Measurements from ENCODE around the gene COL28A1. TPM values are rescaled to one million over a fixed set of nuclear protein-coding genes. Genes with fewer than 3 reads are reported as not detected.
A peak's percentile ranks its signal among the peaks of the same experiment; 100 is the strongest.

COL28A1 gene
- polyA plus RNA-seq (2013, experiment 1 of 2): 0.40 TPM
- 0.25 TPM for polyA plus RNA-seq (2013, experiment 2 of 2)

- Histone ChIP-seq H3K27ac (ENCODE audit: low read depth, low read length) (no peak within 1 kb of the TSS), H3K27me3 (ENCODE audit: insufficient read depth, low read length) (no peaks in the 10 kb centered on the region), H3K9me3 (ENCODE audit: insufficient read depth, low read depth, low read length) (no peaks in the 10 kb centered on the region), H3K36me3 (ENCODE audit: insufficient read depth, low read length) (no peaks in the 10 kb centered on the region), H3K9ac (ENCODE audit: low read depth, low read length) (no peak within 1 kb of the TSS), H3K4me1 (ENCODE audit: insufficient read depth, low read length) (0 out of 2 replicates have a peak, but pooled peaks cover 3% of the 10 kb centered on the region), H3K4me3 (ENCODE audit: low read length) (no peak within 1 kb of the TSS)
- 71% methylated on average over 1 of the region's 1 CpG for WGBS
Observed at GRCh38 chr7:7535691-7536090, at the start of gene COL28A1. TSS of gene COL28A1 (minus strand) at chr7:7535873. CDS start at chr7:7532875, 2,998 bp downstream.

GRCh38 chr7:7584653-7585052 lies 49.0 kb upstream of the COL28A1 start:
- H3K27ac ChIP-seq (ENCODE audit: low read depth, low read length): no peak overlapping the region
- H3K9me3 ChIP-seq (ENCODE audit: insufficient read depth, low read depth, low read length): no peaks in the 10 kb centered on the region
- H3K4me1 ChIP-seq (ENCODE audit: insufficient read depth, low read length): peaks cover 11% of the 10 kb centered on the region; the same call in 1 of the 2 replicates
- H3K36me3 ChIP-seq (ENCODE audit: insufficient read depth, low read length): peaks cover 65% of the 10 kb centered on the region
- 100% methylated on average over 1 of the region's 1 CpG for WGBS
- H3K4me3 ChIP-seq (ENCODE audit: low read length): no peak overlapping the region
- H3K27me3 ChIP-seq (ENCODE audit: insufficient read depth, low read length): no peaks in the 10 kb centered on the region
- H3K9ac ChIP-seq (ENCODE audit: low read depth, low read length): no peak overlapping the region

- no CpG with 5 or more reads among the region's 2 CpGs for WGBS
- H3K9ac ChIP-seq (ENCODE audit: low read depth, low read length): no peak overlapping the region
- H3K9me3 ChIP-seq (ENCODE audit: insufficient read depth, low read depth, low read length): no peaks in the 10 kb centered on the region
- H3K27me3 ChIP-seq (ENCODE audit: insufficient read depth, low read length): no peaks in the 10 kb centered on the region
- peaks cover 63% of the 10 kb centered on the region for H3K36me3 ChIP-seq (ENCODE audit: insufficient read depth, low read length)
- H3K4me1 ChIP-seq (ENCODE audit: insufficient read depth, low read length): peaks cover 11% of the 10 kb centered on the region; the same call in 1 of the 2 replicates
- H3K27ac ChIP-seq (ENCODE audit: low read depth, low read length): no peak overlapping the region
- no peak overlapping the region for H3K4me3 ChIP-seq (ENCODE audit: low read length)
Observed at GRCh38 chr7:7583731-7584130, 48.1 kb upstream of the COL28A1 start.

- Histone ChIP-seq H3K4me3 (ENCODE audit: low read length) (no peak overlapping the region), H3K36me3 (ENCODE audit: insufficient read depth, low read length) (peaks cover 56% of the 10 kb centered on the region), H3K9me3 (ENCODE audit: insufficient read depth, low read depth, low read length) (no peaks in the 10 kb centered on the region), H3K27me3 (ENCODE audit: insufficient read depth, low read length) (no peaks in the 10 kb centered on the region), H3K9ac (ENCODE audit: low read depth, low read length) (no peak overlapping the region), H3K27ac (ENCODE audit: low read depth, low read length) (no peak overlapping the region), H3K4me1 (ENCODE audit: insufficient read depth, low read length) (peaks cover 11% of the 10 kb centered on the region; the same call in 1 of the 2 replicates)
- WGBS: 97% methylated on average over 1 of the region's 1 CpG
Observed at GRCh38 chr7:7582596-7582995, 46.9 kb upstream of the COL28A1 start.

- H3K27me3 ChIP-seq (ENCODE audit: insufficient read depth, low read length): no peaks in the 10 kb centered on the region
- peaks cover 55% of the 10 kb centered on the region for H3K36me3 ChIP-seq (ENCODE audit: insufficient read depth, low read length)
- WGBS: 35% methylated on average over 10 of the region's 10 CpGs
- H3K4me3 ChIP-seq (ENCODE audit: low read length): no peak overlapping the region
- H3K4me1 ChIP-seq (ENCODE audit: insufficient read depth, low read length): peaks cover 11% of the 10 kb centered on the region; the same call in 1 of the 2 replicates
- no peak overlapping the region; the same call in 1 of the 2 replicates for H3K9ac ChIP-seq (ENCODE audit: low read depth, low read length)
- peak overlapping the region; percentile 72; the same call in 1 of the 2 replicates for H3K27ac ChIP-seq (ENCODE audit: low read depth, low read length)
- H3K9me3 ChIP-seq (ENCODE audit: insufficient read depth, low read depth, low read length): no peaks in the 10 kb centered on the region
Observed at GRCh38 chr7:7581531-7582179, 46.0 kb upstream of the COL28A1 start.

GRCh38 chr7:7579638-7580037 lies 44.0 kb upstream of the COL28A1 start:
- 98% methylated on average over 3 of the region's 3 CpGs for WGBS

GRCh38 chr7:7577888-7578287 lies 42.2 kb upstream of the COL28A1 start:
- H3K9me3 ChIP-seq (ENCODE audit: insufficient read depth, low read depth, low read length): no peaks in the 10 kb centered on the region
- no peak overlapping the region for H3K4me3 ChIP-seq (ENCODE audit: low read length)
- WGBS: 96% methylated on average over 1 of the region's 1 CpG
- H3K36me3 ChIP-seq (ENCODE audit: insufficient read depth, low read length): peaks cover 40% of the 10 kb centered on the region
- peaks cover 11% of the 10 kb centered on the region; the same call in 1 of the 2 replicates for H3K4me1 ChIP-seq (ENCODE audit: insufficient read depth, low read length)
- no peak overlapping the region for H3K27ac ChIP-seq (ENCODE audit: low read depth, low read length)
- no peak overlapping the region for H3K9ac ChIP-seq (ENCODE audit: low read depth, low read length)
- H3K27me3 ChIP-seq (ENCODE audit: insufficient read depth, low read length): no peaks in the 10 kb centered on the region

More at GRCh38 chr7:7579638-7580037, 44.0 kb upstream of the COL28A1 start:
- Histone ChIP-seq H3K27me3 (ENCODE audit: insufficient read depth, low read length) (no peaks in the 10 kb centered on the region), H3K9me3 (ENCODE audit: insufficient read depth, low read depth, low read length) (no peaks in the 10 kb centered on the region), H3K4me3 (ENCODE audit: low read length) (no peak overlapping the region), H3K4me1 (ENCODE audit: insufficient read depth, low read length) (peaks cover 11% of the 10 kb centered on the region; the same call in 1 of the 2 replicates), H3K36me3 (ENCODE audit: insufficient read depth, low read length) (peaks cover 40% of the 10 kb centered on the region), H3K27ac (ENCODE audit: low read depth, low read length) (no peak overlapping the region), H3K9ac (ENCODE audit: low read depth, low read length) (no peak overlapping the region)

GRCh38 chr7:7576344-7576743 lies 40.7 kb upstream of the COL28A1 start:
- Histone ChIP-seq H3K27me3 (ENCODE audit: insufficient read depth, low read length) (no peaks in the 10 kb centered on the region), H3K4me3 (ENCODE audit: low read length) (no peak overlapping the region), H3K4me1 (ENCODE audit: insufficient read depth, low read length) (peaks cover 3% of the 10 kb centered on the region; the same call in 1 of the 2 replicates), H3K27ac (ENCODE audit: low read depth, low read length) (no peak overlapping the region), H3K9me3 (ENCODE audit: insufficient read depth, low read depth, low read length) (no peaks in the 10 kb centered on the region), H3K9ac (ENCODE audit: low read depth, low read length) (no peak overlapping the region), H3K36me3 (ENCODE audit: insufficient read depth, low read length) (peaks cover 43% of the 10 kb centered on the region)
- 92% methylated on average over 1 of the region's 1 CpG for WGBS

GRCh38 chr7:7573701-7574100 lies 38.0 kb upstream of the COL28A1 start:
- Histone ChIP-seq H3K9me3 (ENCODE audit: insufficient read depth, low read depth, low read length) (peaks cover 5% of the 10 kb centered on the region; the same call in 1 of the 2 replicates), H3K9ac (ENCODE audit: low read depth, low read length) (no peak overlapping the region), H3K36me3 (ENCODE audit: insufficient read depth, low read length) (peaks cover 48% of the 10 kb centered on the region), H3K4me1 (ENCODE audit: insufficient read depth, low read length) (peaks cover 3% of the 10 kb centered on the region), H3K27me3 (ENCODE audit: insufficient read depth, low read length) (no peaks in the 10 kb centered on the region), H3K27ac (ENCODE audit: low read depth, low read length) (no peak overlapping the region), H3K4me3 (ENCODE audit: low read length) (no peak overlapping the region)
- WGBS: no CpG with 5 or more reads among the region's 2 CpGs

GRCh38 chr7:7570584-7570983 lies 34.9 kb upstream of the COL28A1 start:
- no peaks in the 10 kb centered on the region for H3K27me3 ChIP-seq (ENCODE audit: insufficient read depth, low read length)
- no peak overlapping the region for H3K4me3 ChIP-seq (ENCODE audit: low read length)
- H3K27ac ChIP-seq (ENCODE audit: low read depth, low read length): no peak overlapping the region
- H3K4me1 ChIP-seq (ENCODE audit: insufficient read depth, low read length): peaks cover 22% of the 10 kb centered on the region
- peaks cover 44% of the 10 kb centered on the region for H3K36me3 ChIP-seq (ENCODE audit: insufficient read depth, low read length)
- WGBS: 93% methylated on average over 3 of the region's 3 CpGs
- H3K9me3 ChIP-seq (ENCODE audit: insufficient read depth, low read depth, low read length): peaks cover 5% of the 10 kb centered on the region; the same call in 1 of the 2 replicates
- no peak overlapping the region for H3K9ac ChIP-seq (ENCODE audit: low read depth, low read length)

- Histone ChIP-seq H3K9ac (ENCODE audit: low read depth, low read length) (no peak overlapping the region), H3K9me3 (ENCODE audit: insufficient read depth, low read depth, low read length) (peaks cover 5% of the 10 kb centered on the region; the same call in 1 of the 2 replicates), H3K4me3 (ENCODE audit: low read length) (no peak overlapping the region), H3K36me3 (ENCODE audit: insufficient read depth, low read length) (peaks cover 44% of the 10 kb centered on the region), H3K4me1 (ENCODE audit: insufficient read depth, low read length) (peaks cover 22% of the 10 kb centered on the region), H3K27me3 (ENCODE audit: insufficient read depth, low read length) (no peaks in the 10 kb centered on the region), H3K27ac (ENCODE audit: low read depth, low read length) (no peak overlapping the region)
- WGBS: 93% methylated on average over 3 of the region's 3 CpGs
Observed at GRCh38 chr7:7569615-7570014, 33.9 kb upstream of the COL28A1 start.
